Measurements from ENCODE around the gene CHRDL2. TPM values are rescaled to one million over a fixed set of nuclear protein-coding genes. Genes with fewer than 3 reads are reported as not detected.

The CHRDL2 gene
- total RNA-seq, 2 donors from 2014 or later, result 0.09 to 9.1 TPM

DNA sequence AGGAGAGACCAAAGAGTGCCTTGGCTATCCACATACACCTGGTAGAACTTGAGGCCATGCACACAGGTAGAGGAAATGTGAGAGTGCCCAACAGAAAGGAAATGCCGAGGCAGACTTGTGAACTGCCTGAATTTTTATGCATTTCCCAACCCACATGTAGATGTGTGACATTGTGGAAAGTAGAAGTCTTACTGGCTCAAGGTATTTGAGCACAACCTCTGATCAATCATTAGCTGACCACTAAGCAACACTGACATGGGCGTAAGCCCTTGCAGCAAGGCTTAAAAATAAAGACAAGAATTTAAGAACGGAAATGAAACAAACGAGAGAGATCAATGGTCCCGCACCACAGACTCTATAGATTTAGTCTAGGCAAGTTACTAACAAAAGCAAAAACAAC is 76.2 kb downstream of the CHRDL2 start:
- Histone ChIP-seq H3K27me3 (replicated peaks; ENCODE audit: insufficient read depth) (no peaks in the 10 kb centered on the region), H3K27ac (no peak overlapping the region), H3K4me1 (replicated peaks) (no peaks in the 10 kb centered on the region), H3K36me3 (no peaks in the 10 kb centered on the region), H3K9me3 (no peaks in the 10 kb centered on the region), H3K4me3 (no peak overlapping the region)
- intact Hi-C loops (cut with DNase I), result no loop called here
- no peak for DNase-seq (ENCODE audit: low spot score)
- TF ChIP-seq, protein P1, sequence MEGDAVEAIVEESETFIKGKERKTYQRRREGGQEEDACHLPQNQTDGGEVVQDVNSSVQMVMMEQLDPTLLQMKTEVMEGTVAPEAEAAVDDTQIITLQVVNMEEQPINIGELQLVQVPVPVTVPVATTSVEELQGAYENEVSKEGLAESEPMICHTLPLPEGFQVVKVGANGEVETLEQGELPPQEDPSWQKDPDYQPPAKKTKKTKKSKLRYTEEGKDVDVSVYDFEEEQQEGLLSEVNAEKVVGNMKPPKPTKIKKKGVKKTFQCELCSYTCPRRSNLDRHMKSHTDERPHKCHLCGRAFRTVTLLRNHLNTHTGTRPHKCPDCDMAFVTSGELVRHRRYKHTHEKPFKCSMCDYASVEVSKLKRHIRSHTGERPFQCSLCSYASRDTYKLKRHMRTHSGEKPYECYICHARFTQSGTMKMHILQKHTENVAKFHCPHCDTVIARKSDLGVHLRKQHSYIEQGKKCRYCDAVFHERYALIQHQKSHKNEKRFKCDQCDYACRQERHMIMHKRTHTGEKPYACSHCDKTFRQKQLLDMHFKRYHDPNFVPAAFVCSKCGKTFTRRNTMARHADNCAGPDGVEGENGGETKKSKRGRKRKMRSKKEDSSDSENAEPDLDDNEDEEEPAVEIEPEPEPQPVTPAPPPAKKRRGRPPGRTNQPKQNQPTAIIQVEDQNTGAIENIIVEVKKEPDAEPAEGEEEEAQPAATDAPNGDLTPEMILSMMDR (IDR thresholded peaks at IDR 0.05), result no peak
- no peak for TF ChIP-seq POLR2AphosphoS5 (IDR thresholded peaks at IDR 0.05)
- TF ChIP-seq POLR2A (IDR thresholded peaks at IDR 0.05), result no peak
- WGBS, result 95% methylated on average over 5 of the region's 5 CpGs

DNA sequence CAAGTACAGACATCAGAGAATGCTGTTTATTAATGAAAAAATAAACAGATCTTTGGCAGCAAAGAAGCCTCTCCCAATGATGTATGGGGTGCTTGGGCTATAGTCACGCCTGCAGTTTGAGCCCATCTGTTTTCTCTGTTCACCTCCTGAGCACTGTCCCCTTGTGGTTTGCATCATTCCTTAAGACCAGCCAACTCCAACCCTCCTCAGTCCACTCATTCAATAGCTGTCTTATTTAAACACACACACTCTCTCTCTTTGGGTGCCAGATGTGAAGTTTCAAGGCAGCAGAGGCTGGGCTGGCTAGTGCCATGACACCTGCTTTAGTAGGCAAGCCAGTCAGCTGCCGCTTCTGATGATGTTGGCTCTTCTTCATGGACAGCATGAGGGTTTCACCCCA is 80.7 kb downstream of the CHRDL2 start:
- Histone ChIP-seq H3K4me1 (replicated peaks) (no peaks in the 10 kb centered on the region), H3K27me3 (replicated peaks; ENCODE audit: insufficient read depth) (no peaks in the 10 kb centered on the region), H3K9me3 (no peaks in the 10 kb centered on the region), H3K4me3 (no peak overlapping the region), H3K27ac (no peak overlapping the region), H3K36me3 (no peaks in the 10 kb centered on the region)
- TF ChIP-seq, protein P1 (IDR thresholded peaks at IDR 0.05), result no peak
- no peak for TF ChIP-seq POLR2AphosphoS5 (IDR thresholded peaks at IDR 0.05)
- no peak for TF ChIP-seq POLR2A (IDR thresholded peaks at IDR 0.05)
- intact Hi-C loops (cut with DNase I), result no loop called here
- no peak for DNase-seq (ENCODE audit: low spot score)
- WGBS, result 70% methylated on average over 2 of the region's 2 CpGs

GRCh38 chr11:74648894-74649293 is 82.3 kb downstream of the CHRDL2 start:
- H3K4me1 ChIP-seq (replicated peaks), result no peaks in the 10 kb centered on the region
- no peaks in the 10 kb centered on the region for H3K36me3 ChIP-seq
- peak overlapping the region in 1 of 2 donors; percentile 26 for H3K27ac ChIP-seq
- TF ChIP-seq, protein P1 (IDR thresholded peaks at IDR 0.05), result no peak
- no peak for TF ChIP-seq POLR2A (IDR thresholded peaks at IDR 0.05)
- no peak for TF ChIP-seq POLR2AphosphoS5 (IDR thresholded peaks at IDR 0.05)
- H3K27me3 ChIP-seq (replicated peaks; ENCODE audit: insufficient read depth), result no peaks in the 10 kb centered on the region
- intact Hi-C loops (cut with DNase I), result loop anchor here (5.0 kb wide), 1 partner anchor 33 kb away; no protein-coding TSS in a partner anchor
- no peak overlapping the region for H3K4me3 ChIP-seq
- no peak for DNase-seq (ENCODE audit: low spot score)
- no peaks in the 10 kb centered on the region for H3K9me3 ChIP-seq
- 92% methylated on average over 4 of the region's 4 CpGs for WGBS

- 85% methylated on average over 3 of the region's 3 CpGs for WGBS
- intact Hi-C loops (cut with DNase I), result loop anchor here (5.0 kb wide), 1 partner anchor 34 kb away; no protein-coding TSS in a partner anchor
- no peaks in the 10 kb centered on the region for H3K4me1 ChIP-seq (replicated peaks)
- TF ChIP-seq, protein P1 (IDR thresholded peaks at IDR 0.05), result no peak
- TF ChIP-seq POLR2A (IDR thresholded peaks at IDR 0.05) (no peak), POLR2AphosphoS5 (IDR thresholded peaks at IDR 0.05) (no peak)
- H3K9me3 ChIP-seq, result no peaks in the 10 kb centered on the region
- peak overlapping the region in 1 of 2 donors; percentile 26 for H3K27ac ChIP-seq
- no peaks in the 10 kb centered on the region for H3K36me3 ChIP-seq
- DNase-seq (ENCODE audit: low spot score), result no peak
- H3K4me3 ChIP-seq, result no peak overlapping the region
- H3K27me3 ChIP-seq (replicated peaks; ENCODE audit: insufficient read depth), result no peaks in the 10 kb centered on the region
These were observed 83.4 kb downstream of the CHRDL2 start for GRCh38 chr11:74647831-74648230.

- TF ChIP-seq POLR2A (IDR thresholded peaks at IDR 0.05) (no peak), POLR2AphosphoS5 (IDR thresholded peaks at IDR 0.05) (no peak)
- TF ChIP-seq, protein P1 (IDR thresholded peaks at IDR 0.05), result no peak
These were observed 83.8 kb downstream of the CHRDL2 start for GRCh38 chr11:74647404-74647803.

More at GRCh38 chr11:74647404-74647803, 83.8 kb downstream of the CHRDL2 start:
- Histone ChIP-seq H3K9me3 (no peaks in the 10 kb centered on the region), H3K27ac (no peak overlapping the region), H3K4me3 (no peak overlapping the region), H3K36me3 (no peaks in the 10 kb centered on the region), H3K27me3 (replicated peaks; ENCODE audit: insufficient read depth) (no peaks in the 10 kb centered on the region), H3K4me1 (replicated peaks) (no peaks in the 10 kb centered on the region)
- intact Hi-C loops (cut with DNase I), result loop anchor here (5.0 kb wide), 1 partner anchor 35 kb away; no protein-coding TSS in a partner anchor
- DNase-seq (ENCODE audit: low spot score), result no peak
